GM18520 (cell line): ENCODE data around the gene ATP1B3.
"Not testable (repeated sequence)": the region's sequence is repeated elsewhere in the genome, so short reads cannot be mapped to it uniquely, and the experiment has no call there.

Experiments
- ATAC-seq: cut with Tn5 transposase; IDR thresholded peaks from one replicate; pipeline ENCODE4 v1.9.1; 2021; ENCODE audit not compliant: unreplicated experiment

The ATP1B3 gene

GRCh38 chr3:141860086-141860669, 16.3 kb upstream of the ATP1B3 start:
- ATAC-seq = no peak

GRCh38 chr3:141860766-141861513, 15.5 kb upstream of the ATP1B3 start:
- ATAC-seq = no peak

GRCh38 chr3:141862279-141862816, 14.1 kb upstream of the ATP1B3 start:
- ATAC-seq = no peak

- no peak for ATAC-seq
Measured at GRCh38 chr3:141863491-141863890, 13.0 kb upstream of the ATP1B3 start.

GRCh38 chr3:141864281-141864970, 12.0 kb upstream of the ATP1B3 start:
- no peak for ATAC-seq

GRCh38 chr3:141865101-141865500, 11.3 kb upstream of the ATP1B3 start:
- ATAC-seq = no peak

GRCh38 chr3:141870091-141870687, 6.3 kb upstream of the ATP1B3 start:
- ATAC-seq = no peak

GRCh38 chr3:141875374-141875892, 1.0 kb upstream of the ATP1B3 start:
- ATAC-seq = no peak

GRCh38 chr3:141875893-141876380, 506 bp upstream of the ATP1B3 start:
- no peak for ATAC-seq

GRCh38 chr3:141876891-141877621, 613 bp downstream of the ATP1B3 start:
- peak; percentile 16 for ATAC-seq

- no peak for ATAC-seq
Measured at GRCh38 chr3:141877911-141878310, 1.5 kb downstream of the ATP1B3 start.

GRCh38 chr3:141878326-141878725, 1.9 kb downstream of the ATP1B3 start:
- no peak for ATAC-seq

- ATAC-seq = no peak
Measured at GRCh38 chr3:141878817-141879216, 2.4 kb downstream of the ATP1B3 start.

- ATAC-seq = no peak
Measured at GRCh38 chr3:141881702-141882101, 5.3 kb downstream of the ATP1B3 start.

- ATAC-seq = no peak
Measured at GRCh38 chr3:141887051-141887450, 10.6 kb downstream of the ATP1B3 start.

- ATAC-seq = not testable (repeated sequence)
Measured at GRCh38 chr3:141888548-141888947, 12.1 kb downstream of the ATP1B3 start.

- ATAC-seq = no peak
Measured at GRCh38 chr3:141894524-141895176, 18.2 kb downstream of the ATP1B3 start.

- ATAC-seq = no peak
Measured at GRCh38 chr3:141895731-141896130, 19.3 kb downstream of the ATP1B3 start.

GRCh38 chr3:141898908-141899307, 22.5 kb downstream of the ATP1B3 start:
- no peak for ATAC-seq

GRCh38 chr3:141900343-141900742, 23.9 kb downstream of the ATP1B3 start:
- ATAC-seq = no peak
